SU-DHL-6 (cell line): ENCODE measurements around the gene CTRB1.

Source experiments
- CTCF ChIP-seq: fragments of 200-600 bp; sonication (generic); IDR thresholded peaks from one replicate; pipeline ENCODE4 v1.5.1; 2017; ENCODE audit warnings: antibody characterized with exemption, mild to moderate bottlenecking, low read length, moderate library complexity; ENCODE audit not compliant: insufficient read depth, poor library complexity, severe bottlenecking
- EZH2phosphoT487 ChIP-seq: fragments of 200-600 bp; sonication (generic), shearing (Covaris generic); conservative IDR thresholded peaks from 2 replicates; pipeline ENCODE4 v1.6.1; 2018; ENCODE audit warnings: mild to moderate bottlenecking, antibody characterized with exemption, low read length, moderate library complexity, mixed read lengths

DNA sequence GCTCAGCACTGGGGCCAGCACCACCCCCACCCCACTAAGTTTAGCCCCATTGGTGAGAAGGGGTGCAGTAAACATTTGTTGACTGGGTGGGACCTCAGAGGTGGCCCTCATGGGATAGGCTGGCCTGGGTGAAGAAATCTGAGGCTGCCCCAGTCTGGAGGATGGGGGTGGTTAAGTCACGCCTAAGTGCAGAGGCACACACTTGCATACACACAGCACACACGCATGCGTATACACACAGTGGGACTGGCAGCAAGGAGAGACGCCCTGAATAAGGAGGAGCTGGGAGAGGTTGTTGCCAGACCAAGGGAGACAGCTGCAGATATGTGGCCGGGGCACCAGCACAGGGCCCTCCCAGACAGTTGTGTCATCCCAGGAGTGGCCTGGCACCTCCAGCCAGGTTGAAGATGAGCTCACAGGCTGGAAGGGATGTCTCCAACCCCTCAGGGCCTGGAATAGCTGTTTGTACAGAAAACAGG, 35.6 kb downstream of the CTRB1 start:
- TF ChIP-seq CTCF (no peak), EZH2phosphoT487 (no peak)
